AG09319 (cell line): ENCODE results near the gene ETFRF1.

Experiments used
- DNase-seq: peaks from one replicate; pipeline ENCODE4 v3.0.0-alpha.2; 2010; ENCODE audit warnings: low read depth; ENCODE audit errors: extremely low read depth
- TF ChIP-seq, protein P1 (sequence below): IDR thresholded peaks from 2 replicates; pipeline ENCODE4 v1.5.1; 2011; ENCODE audit warnings: low read depth, mild to moderate bottlenecking, inconsistent platforms, low read length, moderate library complexity

ETFRF1 gene

DNA sequence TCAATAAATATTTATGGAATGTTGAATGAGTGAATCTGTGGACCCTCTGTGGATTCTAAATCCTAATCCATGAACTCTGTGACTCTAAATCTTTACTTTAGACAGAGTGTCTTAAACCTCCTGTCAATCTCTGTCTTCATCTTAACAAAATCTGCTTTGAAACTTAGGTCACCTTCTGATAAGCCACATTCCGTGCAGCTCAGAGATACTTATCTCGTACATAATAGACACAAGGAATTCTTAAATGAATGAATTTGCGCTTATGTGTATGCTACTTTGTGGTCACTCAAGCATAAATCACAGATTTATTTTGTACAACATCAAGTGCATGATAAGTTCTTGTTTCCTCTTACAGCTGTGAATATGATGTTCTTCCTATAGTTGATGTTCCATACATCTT, 57.9 kb downstream of the ETFRF1 start:
- TF ChIP-seq, protein P1, sequence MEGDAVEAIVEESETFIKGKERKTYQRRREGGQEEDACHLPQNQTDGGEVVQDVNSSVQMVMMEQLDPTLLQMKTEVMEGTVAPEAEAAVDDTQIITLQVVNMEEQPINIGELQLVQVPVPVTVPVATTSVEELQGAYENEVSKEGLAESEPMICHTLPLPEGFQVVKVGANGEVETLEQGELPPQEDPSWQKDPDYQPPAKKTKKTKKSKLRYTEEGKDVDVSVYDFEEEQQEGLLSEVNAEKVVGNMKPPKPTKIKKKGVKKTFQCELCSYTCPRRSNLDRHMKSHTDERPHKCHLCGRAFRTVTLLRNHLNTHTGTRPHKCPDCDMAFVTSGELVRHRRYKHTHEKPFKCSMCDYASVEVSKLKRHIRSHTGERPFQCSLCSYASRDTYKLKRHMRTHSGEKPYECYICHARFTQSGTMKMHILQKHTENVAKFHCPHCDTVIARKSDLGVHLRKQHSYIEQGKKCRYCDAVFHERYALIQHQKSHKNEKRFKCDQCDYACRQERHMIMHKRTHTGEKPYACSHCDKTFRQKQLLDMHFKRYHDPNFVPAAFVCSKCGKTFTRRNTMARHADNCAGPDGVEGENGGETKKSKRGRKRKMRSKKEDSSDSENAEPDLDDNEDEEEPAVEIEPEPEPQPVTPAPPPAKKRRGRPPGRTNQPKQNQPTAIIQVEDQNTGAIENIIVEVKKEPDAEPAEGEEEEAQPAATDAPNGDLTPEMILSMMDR = no peak
- no peak for DNase-seq

DNA sequence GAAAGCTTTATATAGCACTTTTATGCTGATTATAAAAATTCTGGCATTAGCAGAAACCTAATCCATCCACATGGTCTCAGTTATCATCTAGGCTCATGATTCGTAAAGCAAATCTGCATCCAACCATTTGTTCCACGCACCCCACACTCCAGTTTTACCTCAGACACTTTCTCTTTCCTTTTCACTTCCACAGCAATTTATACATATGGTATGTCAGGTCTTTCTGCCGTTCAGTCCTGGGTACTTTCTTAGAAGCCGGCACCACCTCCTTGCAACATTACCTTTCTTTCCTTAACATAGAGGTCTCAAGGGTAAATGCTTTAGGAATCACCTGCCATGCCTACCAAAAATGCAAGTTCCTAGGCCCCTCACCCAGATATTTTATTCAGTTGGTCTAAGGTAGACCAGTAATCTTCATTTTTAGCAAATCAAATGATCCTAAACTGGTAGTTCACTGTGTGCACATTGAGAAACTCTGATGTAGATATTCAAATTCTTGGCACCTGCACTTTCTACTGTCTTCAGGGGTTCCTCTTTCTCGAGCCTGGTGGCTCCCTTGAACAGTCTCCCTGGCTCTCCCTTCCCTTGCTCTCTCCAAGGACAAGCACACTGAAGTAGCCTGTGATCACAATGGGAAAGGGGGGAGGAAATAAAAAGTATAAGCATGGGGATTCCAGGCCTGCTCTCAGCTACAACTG, 58.5 kb downstream of the ETFRF1 start:
- TF ChIP-seq, protein P1 = no peak
- no peak for DNase-seq

DNA sequence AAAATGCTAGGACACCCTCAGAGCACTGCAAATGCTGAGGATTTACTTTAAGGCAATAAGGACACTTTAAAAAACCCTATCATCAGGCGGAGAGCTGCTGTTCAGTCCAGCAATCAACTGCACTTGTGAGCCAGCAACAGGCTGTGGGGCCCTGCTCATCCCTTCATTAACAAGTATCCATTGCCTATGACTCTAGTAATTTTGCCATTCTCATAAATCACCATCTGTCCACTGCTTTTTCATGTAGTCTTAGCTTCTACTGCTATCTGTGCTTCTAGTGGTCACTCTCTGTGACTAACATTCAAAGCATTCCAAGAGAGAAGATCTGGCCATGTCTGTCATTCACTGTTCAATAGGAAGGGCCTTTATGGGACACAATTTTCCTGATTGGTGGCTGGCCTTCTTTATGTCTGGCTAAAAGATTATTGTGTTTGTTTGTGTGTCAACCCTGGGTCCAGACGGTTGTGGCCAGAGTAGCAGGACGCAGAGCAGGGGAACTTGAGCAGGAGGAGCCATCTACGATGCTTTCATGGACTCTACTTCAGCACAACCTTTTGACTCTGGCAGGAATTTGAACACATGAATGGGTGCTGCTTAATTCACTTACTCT, 59.3 kb downstream of the ETFRF1 start:
- no peak for DNase-seq
- TF ChIP-seq, protein P1 = no peak
